Endothelial cell (in vitro differentiated cells): Measurements from ENCODE around the gene RBPJL. TPM values are rescaled to one million over a fixed set of nuclear protein-coding genes. Genes with fewer than 3 reads are reported as not detected.

Experiments
- DNase-seq: peaks from one replicate; pipeline ENCODE4 v3.0.0; 2021; ENCODE audit warnings: low spot score
- H3K27ac Mint-ChIP-seq: one replicate; pipeline ENCODE4 v1.8.0; 2021; ENCODE audit warnings: mixed read lengths, inconsistent platforms; ENCODE audit not compliant: unreplicated experiment
- H3K27me3 Mint-ChIP-seq: one replicate; pipeline ENCODE4 v1.8.0; 2021; ENCODE audit warnings: mild to moderate bottlenecking, moderate library complexity, mixed read lengths, inconsistent platforms; ENCODE audit not compliant: unreplicated experiment
- H3K36me3 Mint-ChIP-seq: one replicate; pipeline ENCODE4 v1.8.0; 2021; ENCODE audit warnings: mild to moderate bottlenecking, low read depth, mixed read lengths, inconsistent platforms; ENCODE audit not compliant: unreplicated experiment
- H3K4me1 Mint-ChIP-seq: one replicate; pipeline ENCODE4 v1.8.0; 2021; ENCODE audit warnings: mild to moderate bottlenecking, mixed read lengths, inconsistent platforms; ENCODE audit not compliant: unreplicated experiment
- H3K4me3 Mint-ChIP-seq: one replicate; pipeline ENCODE4 v1.8.0; 2021; ENCODE audit warnings: mild to moderate bottlenecking, mixed read lengths, inconsistent platforms; ENCODE audit not compliant: unreplicated experiment
- H3K9me3 Mint-ChIP-seq: one replicate; pipeline ENCODE4 v1.8.0; 2021; ENCODE audit warnings: mixed read lengths, inconsistent platforms; ENCODE audit not compliant: unreplicated experiment
- total RNA-seq: library from RNA; stranded (reverse); fragmentation: NEBNext Ultra II Directional; extraction: Animal tissue kit (Norgen Biotek cat#: 25700); gene quantifications from one replicate; pipeline ENCODE4 v1.2.1, GENCODE V29; 2021; ENCODE audit not compliant: unreplicated experiment
- TF ChIP-seq, protein P1 (sequence below): fragments of 200-600 bp; sonication (generic); IDR thresholded peaks from one replicate; pipeline ENCODE4 v1.5.0; 2021; ENCODE audit warnings: antibody characterized with exemption; ENCODE audit not compliant: unreplicated experiment

Gene RBPJL
- total RNA-seq, 1 donor from 2014 or later: not detected

DNA sequence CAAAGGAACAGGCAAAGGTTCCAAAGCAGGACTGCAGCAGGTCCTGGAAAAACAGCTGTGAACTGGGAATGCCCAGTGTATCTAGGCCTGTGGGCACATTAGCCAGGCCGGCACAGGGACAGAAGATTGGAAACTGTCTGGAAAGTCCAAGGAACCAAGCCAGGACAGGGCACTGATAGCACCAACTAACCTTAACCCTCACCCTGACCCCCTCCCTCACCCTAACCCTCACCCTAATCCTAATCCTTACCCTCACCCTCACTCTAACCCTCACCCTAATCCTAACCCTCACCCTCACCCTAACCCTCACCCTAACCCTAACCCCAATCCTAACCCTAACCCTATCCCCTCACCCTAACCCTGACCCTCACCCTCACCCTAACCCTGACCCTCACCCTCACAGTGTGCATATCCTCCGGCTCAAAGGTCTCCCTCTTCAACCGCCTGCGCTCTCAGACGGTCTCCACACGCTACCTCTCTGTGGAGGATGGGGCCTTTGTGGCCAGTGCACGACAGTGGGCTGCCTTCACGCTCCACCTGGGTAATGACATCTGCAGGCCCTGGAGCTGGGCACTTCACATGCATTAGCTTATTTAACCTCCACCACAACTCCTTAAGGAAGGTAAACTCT, 6.5 kb downstream of the RBPJL start:
- TF ChIP-seq, protein P1, sequence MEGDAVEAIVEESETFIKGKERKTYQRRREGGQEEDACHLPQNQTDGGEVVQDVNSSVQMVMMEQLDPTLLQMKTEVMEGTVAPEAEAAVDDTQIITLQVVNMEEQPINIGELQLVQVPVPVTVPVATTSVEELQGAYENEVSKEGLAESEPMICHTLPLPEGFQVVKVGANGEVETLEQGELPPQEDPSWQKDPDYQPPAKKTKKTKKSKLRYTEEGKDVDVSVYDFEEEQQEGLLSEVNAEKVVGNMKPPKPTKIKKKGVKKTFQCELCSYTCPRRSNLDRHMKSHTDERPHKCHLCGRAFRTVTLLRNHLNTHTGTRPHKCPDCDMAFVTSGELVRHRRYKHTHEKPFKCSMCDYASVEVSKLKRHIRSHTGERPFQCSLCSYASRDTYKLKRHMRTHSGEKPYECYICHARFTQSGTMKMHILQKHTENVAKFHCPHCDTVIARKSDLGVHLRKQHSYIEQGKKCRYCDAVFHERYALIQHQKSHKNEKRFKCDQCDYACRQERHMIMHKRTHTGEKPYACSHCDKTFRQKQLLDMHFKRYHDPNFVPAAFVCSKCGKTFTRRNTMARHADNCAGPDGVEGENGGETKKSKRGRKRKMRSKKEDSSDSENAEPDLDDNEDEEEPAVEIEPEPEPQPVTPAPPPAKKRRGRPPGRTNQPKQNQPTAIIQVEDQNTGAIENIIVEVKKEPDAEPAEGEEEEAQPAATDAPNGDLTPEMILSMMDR: no peak
- H3K27me3 Mint-ChIP-seq: peaks cover 4% of the 10 kb centered on the region
- no peak overlapping the region for H3K27ac Mint-ChIP-seq
- DNase-seq: no peak
- peaks cover 3% of the 10 kb centered on the region for H3K36me3 Mint-ChIP-seq
- peaks cover 4% of the 10 kb centered on the region for H3K4me1 Mint-ChIP-seq
- H3K4me3 Mint-ChIP-seq: no peak overlapping the region
- no peaks in the 10 kb centered on the region for H3K9me3 Mint-ChIP-seq

DNA sequence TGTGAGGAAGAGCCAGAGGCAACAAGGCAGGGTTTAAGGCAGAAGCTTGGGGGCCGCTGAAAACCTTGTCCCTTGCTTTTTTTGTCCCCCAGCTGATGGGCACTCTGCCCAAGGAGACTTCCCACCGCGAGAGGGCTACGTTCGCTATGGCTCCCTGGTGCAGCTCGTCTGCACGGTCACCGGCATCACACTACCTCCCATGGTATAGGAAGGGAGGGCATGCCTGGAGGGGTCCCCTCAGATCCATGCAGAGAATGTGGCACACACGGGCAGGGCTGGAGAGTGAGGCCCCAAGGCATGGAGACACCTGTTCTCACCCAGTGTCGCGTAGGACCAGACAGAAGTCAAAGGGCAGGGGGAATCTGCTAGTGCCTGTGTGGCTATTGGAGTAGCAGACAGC, 7.3 kb downstream of the RBPJL start:
- TF ChIP-seq, protein P1: no peak
- Mint-ChIP-seq H3K27ac (no peak overlapping the region), H3K36me3 (peaks cover 3% of the 10 kb centered on the region), H3K27me3 (peaks cover 4% of the 10 kb centered on the region), H3K4me1 (peaks cover 4% of the 10 kb centered on the region), H3K9me3 (no peaks in the 10 kb centered on the region), H3K4me3 (no peak overlapping the region)
- no peak for DNase-seq

DNA sequence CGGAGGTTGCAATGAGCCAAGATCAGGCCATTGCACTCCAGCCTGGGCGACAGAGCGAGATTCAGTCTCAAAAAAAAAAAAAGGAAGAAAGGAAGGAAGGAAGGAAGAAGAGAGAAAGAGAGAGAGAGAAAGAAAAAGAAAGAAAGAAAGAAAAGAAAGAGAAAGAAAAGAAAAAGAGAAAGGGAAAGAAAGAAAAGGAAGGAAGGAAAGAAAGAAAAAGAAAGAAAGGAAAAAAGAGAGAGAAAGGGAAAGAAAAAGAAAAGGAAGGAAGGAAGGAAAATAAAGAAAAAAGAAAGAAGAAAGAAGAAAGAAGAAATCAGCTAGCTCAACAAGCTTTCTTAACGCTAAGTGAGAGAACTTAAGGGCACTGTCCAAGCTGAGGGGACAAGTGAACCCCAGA, 9.0 kb downstream of the RBPJL start:
- DNase-seq: no peak
- no peaks in the 10 kb centered on the region for H3K9me3 Mint-ChIP-seq

DNA sequence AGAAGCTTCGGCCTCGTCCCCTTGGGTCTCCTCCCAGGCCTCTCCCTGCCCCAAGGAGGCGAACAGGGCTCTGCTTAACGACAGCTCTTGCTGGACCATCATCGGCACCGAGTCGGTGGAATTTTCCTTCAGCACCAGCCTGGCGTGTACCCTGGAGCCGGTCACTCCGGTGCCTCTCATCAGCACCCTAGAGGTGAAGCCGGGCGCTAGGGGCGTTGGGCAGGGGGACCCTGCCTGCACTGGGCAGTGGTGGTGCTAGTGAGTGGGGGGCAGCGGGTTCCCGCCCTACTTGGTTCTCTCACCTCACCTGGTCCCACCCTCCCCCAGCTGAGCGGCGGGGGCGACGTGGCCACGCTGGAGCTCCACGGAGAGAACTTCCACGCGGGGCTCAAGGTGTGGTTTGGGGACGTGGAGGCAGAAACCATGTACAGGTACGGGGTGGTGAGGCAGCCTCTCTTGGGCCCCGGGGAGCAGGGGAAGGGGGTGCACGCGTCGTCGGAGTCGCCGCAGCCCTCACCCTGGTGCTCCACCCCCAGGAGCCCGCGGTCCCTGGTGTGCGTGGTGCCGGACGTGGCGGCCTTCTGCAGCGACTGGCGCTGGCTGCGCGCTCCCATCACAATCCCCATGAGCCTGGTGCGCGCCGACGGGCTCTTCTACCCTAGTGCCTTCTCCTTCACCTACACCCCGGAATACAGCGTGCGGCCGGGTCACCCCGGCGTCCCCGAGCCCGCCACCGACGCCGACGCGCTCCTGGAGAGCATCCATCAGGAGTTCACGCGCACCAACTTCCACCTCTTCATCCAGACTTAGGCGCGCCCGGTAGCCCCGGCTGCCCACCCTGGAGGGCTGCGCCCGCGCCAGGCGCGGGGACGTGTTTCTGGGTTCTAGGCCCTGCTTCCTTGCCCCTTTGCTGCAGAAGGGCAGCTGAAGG, 9.8 kb downstream of the RBPJL start:
- H3K27me3 Mint-ChIP-seq: peaks cover 4% of the 10 kb centered on the region
- no peak overlapping the region for H3K27ac Mint-ChIP-seq
- H3K36me3 Mint-ChIP-seq: no peaks in the 10 kb centered on the region
- DNase-seq: no peak
- TF ChIP-seq, protein P1: no peak
- no peak overlapping the region for H3K4me3 Mint-ChIP-seq
- no peaks in the 10 kb centered on the region for H3K4me1 Mint-ChIP-seq
- H3K9me3 Mint-ChIP-seq: no peaks in the 10 kb centered on the region

More for the DNA sequence above, 9.0 kb downstream of the RBPJL start:
- Mint-ChIP-seq H3K27ac (no peak overlapping the region), H3K36me3 (peaks cover under 1% of the 10 kb centered on the region), H3K4me1 (peaks cover 4% of the 10 kb centered on the region), H3K27me3 (peaks cover 4% of the 10 kb centered on the region), H3K4me3 (no peak overlapping the region)
- TF ChIP-seq, protein P1: no peak

DNA sequence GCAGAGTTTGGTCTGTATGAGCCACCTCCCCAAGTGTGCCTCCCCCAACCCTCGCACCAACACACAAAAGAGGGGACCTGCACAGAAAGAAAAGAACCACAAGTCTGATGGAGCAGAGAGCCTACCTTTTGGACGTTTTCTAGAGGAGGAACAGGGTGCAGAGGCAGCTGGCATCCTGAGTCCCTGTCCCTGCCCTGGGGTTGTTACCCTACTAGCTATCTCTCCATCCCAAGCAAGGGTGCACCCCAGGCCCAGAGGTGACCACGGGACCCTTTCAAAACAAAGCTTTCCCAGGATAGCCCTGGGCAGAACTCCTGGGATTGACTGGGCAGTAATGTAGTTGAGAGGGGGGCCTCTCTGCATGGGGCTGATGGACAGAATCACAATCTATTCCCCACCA, 11.2 kb downstream of the RBPJL start:
- Mint-ChIP-seq H3K9me3 (no peaks in the 10 kb centered on the region), H3K4me1 (no peaks in the 10 kb centered on the region), H3K4me3 (no peak overlapping the region), H3K36me3 (no peaks in the 10 kb centered on the region), H3K27me3 (peaks cover 4% of the 10 kb centered on the region), H3K27ac (no peak overlapping the region)
- TF ChIP-seq, protein P1: no peak
- no peak for DNase-seq
